ENCODE data around the gene RAET1L.
"Not testable (repeated sequence)": the region's sequence is repeated elsewhere in the genome, so short reads cannot be mapped to it uniquely, and the experiment has no call there.

The RAET1L gene

GRCh38 chr6:150025201-150025917, at the start of gene RAET1L:
Gene RAET1L (minus strand): TSS chr6:150025532. CDS start chr6:150025471, 61 bp downstream.
- no peak for DNase-seq

GRCh38 chr6:150075034-150075421, 49.7 kb upstream of the RAET1L start:
- DNase-seq = no peak

GRCh38 chr6:150074396-150075033, 49.2 kb upstream of the RAET1L start:
- not testable (repeated sequence) for DNase-seq

- peak in 1 of 4 experiments; percentile 7 for DNase-seq
Measured at GRCh38 chr6:150072201-150072600, 46.9 kb upstream of the RAET1L start.

GRCh38 chr6:150070236-150070818, 45.0 kb upstream of the RAET1L start:
- DNase-seq = no peak

GRCh38 chr6:150069706-150070105, 44.4 kb upstream of the RAET1L start:
- no peak for DNase-seq

GRCh38 chr6:150068720-150069648, 43.7 kb upstream of the RAET1L start, which contains the start of gene ULBP3:
Gene ULBP3 (minus strand): TSS chr6:150069121. CDS start chr6:150069066, 55 bp downstream.
- peak; percentile 26 to 56 (median 36) for DNase-seq

GRCh38 chr6:150068151-150068550, 42.8 kb upstream of the RAET1L start:
- DNase-seq = no peak

- no peak for DNase-seq
Measured at GRCh38 chr6:150065083-150065482, 39.8 kb upstream of the RAET1L start.

- no peak for DNase-seq
Measured at GRCh38 chr6:150063640-150064039, 38.3 kb upstream of the RAET1L start.

GRCh38 chr6:150059973-150060372, 34.6 kb upstream of the RAET1L start:
- DNase-seq = not testable (repeated sequence)

GRCh38 chr6:150058986-150059385, 33.7 kb upstream of the RAET1L start:
- no peak for DNase-seq

- no peak for DNase-seq
Measured at GRCh38 chr6:150058231-150058792, 33.0 kb upstream of the RAET1L start.

GRCh38 chr6:150057501-150057951, 32.2 kb upstream of the RAET1L start:
- no peak for DNase-seq

- DNase-seq = no peak
Measured at GRCh38 chr6:150056916-150057315, 31.6 kb upstream of the RAET1L start.

- no peak for DNase-seq
Measured at GRCh38 chr6:150056156-150056555, 30.8 kb upstream of the RAET1L start.

- no peak for DNase-seq
Measured at GRCh38 chr6:150055131-150055530, 29.8 kb upstream of the RAET1L start.

- DNase-seq = no peak
Measured at GRCh38 chr6:150053450-150053849, 28.1 kb upstream of the RAET1L start.

GRCh38 chr6:150050846-150051245, 25.5 kb upstream of the RAET1L start:
- DNase-seq = no peak

GRCh38 chr6:150048099-150048498, 22.8 kb upstream of the RAET1L start:
- DNase-seq = no peak

- DNase-seq = no peak
Measured at GRCh38 chr6:150046943-150047342, 21.6 kb upstream of the RAET1L start.

- no peak for DNase-seq
Measured at GRCh38 chr6:150044621-150045145, 19.4 kb upstream of the RAET1L start.
